NCI-H1930 (cell line): ENCODE results near the gene G6PD.

Source experiments
- DNase-seq, 2 experiments: peaks; one replicate each; lab custom pipeline; 2025; lab: John Stamatoyannopoulos, UW

Gene G6PD

GRCh38 chrX:154487518-154488290, 58.9 kb downstream of the G6PD start:
- no peak for DNase-seq

- DNase-seq: peak; percentile 18 to 50
Measured at GRCh38 chrX:154486396-154487207, 60.0 kb downstream of the G6PD start, which contains the start of gene UBL4A. Gene UBL4A (minus strand): TSS chrX:154486615. CDS start chrX:154486584, 31 bp downstream.

GRCh38 chrX:154486052-154486395, 60.6 kb downstream of the G6PD start:
- no peak for DNase-seq

- no peak for DNase-seq
Measured at GRCh38 chrX:154485150-154486051, 61.2 kb downstream of the G6PD start.

- no peak for DNase-seq
Measured at GRCh38 chrX:154484255-154485149, 62.1 kb downstream of the G6PD start.

- DNase-seq: no peak
Measured at GRCh38 chrX:154483325-154483724, 63.3 kb downstream of the G6PD start.

GRCh38 chrX:154482786-154483185, 63.9 kb downstream of the G6PD start:
- DNase-seq: no peak

GRCh38 chrX:154481911-154482601, 64.6 kb downstream of the G6PD start:
- DNase-seq: no peak
